Measurements from ENCODE around the gene CKS2.

DNA sequence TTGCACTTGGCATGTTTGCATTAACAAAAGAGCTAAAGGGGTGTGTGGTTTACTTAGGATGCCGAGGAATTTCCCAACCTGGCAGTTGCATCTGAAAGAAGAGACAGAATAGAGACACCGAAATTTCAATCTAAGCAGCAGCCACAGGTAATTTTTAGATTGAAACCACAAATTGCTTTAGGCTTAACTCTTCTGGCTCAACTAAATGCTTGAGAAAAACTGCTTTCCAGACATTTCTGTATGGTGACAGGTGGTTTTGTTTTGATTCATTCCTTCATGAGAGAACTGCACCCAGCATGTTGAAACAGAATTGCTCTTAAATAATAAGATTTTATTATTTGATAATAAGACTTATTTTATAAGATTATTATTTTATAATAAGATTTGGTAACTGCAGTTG, 28.8 kb downstream of the CKS2 start:
- TF ChIP-seq POLR2AphosphoS5 (IDR thresholded peaks at IDR 0.05; ENCODE audit: low read depth, low read length), result no peak
- no peak for TF ChIP-seq FOSL1 (IDR thresholded peaks at IDR 0.05; ENCODE audit: insufficient read depth, low read depth, low read length)
- no peak for TF ChIP-seq EGR1 (IDR thresholded peaks at IDR 0.05; ENCODE audit: borderline replicate concordance, low read depth, low read length)
- TF ChIP-seq, protein P1, sequence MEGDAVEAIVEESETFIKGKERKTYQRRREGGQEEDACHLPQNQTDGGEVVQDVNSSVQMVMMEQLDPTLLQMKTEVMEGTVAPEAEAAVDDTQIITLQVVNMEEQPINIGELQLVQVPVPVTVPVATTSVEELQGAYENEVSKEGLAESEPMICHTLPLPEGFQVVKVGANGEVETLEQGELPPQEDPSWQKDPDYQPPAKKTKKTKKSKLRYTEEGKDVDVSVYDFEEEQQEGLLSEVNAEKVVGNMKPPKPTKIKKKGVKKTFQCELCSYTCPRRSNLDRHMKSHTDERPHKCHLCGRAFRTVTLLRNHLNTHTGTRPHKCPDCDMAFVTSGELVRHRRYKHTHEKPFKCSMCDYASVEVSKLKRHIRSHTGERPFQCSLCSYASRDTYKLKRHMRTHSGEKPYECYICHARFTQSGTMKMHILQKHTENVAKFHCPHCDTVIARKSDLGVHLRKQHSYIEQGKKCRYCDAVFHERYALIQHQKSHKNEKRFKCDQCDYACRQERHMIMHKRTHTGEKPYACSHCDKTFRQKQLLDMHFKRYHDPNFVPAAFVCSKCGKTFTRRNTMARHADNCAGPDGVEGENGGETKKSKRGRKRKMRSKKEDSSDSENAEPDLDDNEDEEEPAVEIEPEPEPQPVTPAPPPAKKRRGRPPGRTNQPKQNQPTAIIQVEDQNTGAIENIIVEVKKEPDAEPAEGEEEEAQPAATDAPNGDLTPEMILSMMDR (IDR thresholded peaks at IDR 0.05; ENCODE audit: control extremely low read depth in 1 of 3, insufficient read depth in 1 of 3, low read depth in 1 of 3, low read length in 3 of 3), result no peak
- TF ChIP-seq RNF2 (IDR thresholded peaks at IDR 0.05; ENCODE audit: borderline replicate concordance, low read depth, low read length, missing control alignments, poor library complexity, severe bottlenecking), result no peak
- TF ChIP-seq, protein P2, sequence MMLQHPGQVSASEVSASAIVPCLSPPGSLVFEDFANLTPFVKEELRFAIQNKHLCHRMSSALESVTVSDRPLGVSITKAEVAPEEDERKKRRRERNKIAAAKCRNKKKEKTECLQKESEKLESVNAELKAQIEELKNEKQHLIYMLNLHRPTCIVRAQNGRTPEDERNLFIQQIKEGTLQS (IDR thresholded peaks at IDR 0.05; ENCODE audit: insufficient read depth, low read depth, low read length), result no peak
- no peak for TF ChIP-seq ASH2L (IDR thresholded peaks at IDR 0.05; ENCODE audit: low read length)
- no peak for TF ChIP-seq CHD2 (IDR thresholded peaks at IDR 0.05; ENCODE audit: low read length)
- no peak for TF ChIP-seq SRF (IDR thresholded peaks at IDR 0.05; ENCODE audit: low read depth, low read length)
- no peak for TF ChIP-seq JUN (IDR thresholded peaks at IDR 0.05; ENCODE audit: low read depth, low read length)

Data from H1 (cell line).